Activated CD8-positive, alpha-beta memory T cell treated with anti-CD3 and anti-CD28 coated beads, Interleukin-2, amount 50 U/mL, for 1 hour (primary cell): ENCODE results near the gene ARPC1A.
"Not testable (repeated sequence)": the region's sequence is repeated elsewhere in the genome, so short reads cannot be mapped to it uniquely, and the experiment has no call there.

Source experiments
- DNase-seq: peaks from one replicate; pipeline ENCODE4 v3.0.0-alpha.2; 2020; ENCODE audit errors: extremely low read depth

ARPC1A gene

DNA sequence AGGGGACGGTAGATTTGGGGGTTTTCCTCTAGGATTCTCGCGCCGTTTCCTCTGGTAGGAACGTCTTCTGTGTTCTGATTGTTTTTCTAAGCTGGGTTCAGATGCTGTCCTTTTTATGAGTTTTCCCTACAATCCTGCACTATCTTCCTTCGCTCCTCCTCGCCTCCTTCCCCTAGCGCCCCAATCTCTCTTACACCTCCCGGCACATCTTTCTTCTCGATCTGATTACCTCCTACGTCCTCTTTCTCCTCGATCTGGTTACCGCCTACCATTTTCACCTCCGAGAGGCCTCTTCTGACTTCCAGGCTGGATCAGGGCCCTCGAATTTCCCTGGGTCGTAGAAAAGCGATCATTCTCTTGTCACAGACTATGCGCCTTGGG lies 83.5 kb downstream of the ARPC1A start:
- DNase-seq = no peak

GRCh38 chr7:99409806-99410205 lies 84.1 kb downstream of the ARPC1A start:
- no peak for DNase-seq

DNA sequence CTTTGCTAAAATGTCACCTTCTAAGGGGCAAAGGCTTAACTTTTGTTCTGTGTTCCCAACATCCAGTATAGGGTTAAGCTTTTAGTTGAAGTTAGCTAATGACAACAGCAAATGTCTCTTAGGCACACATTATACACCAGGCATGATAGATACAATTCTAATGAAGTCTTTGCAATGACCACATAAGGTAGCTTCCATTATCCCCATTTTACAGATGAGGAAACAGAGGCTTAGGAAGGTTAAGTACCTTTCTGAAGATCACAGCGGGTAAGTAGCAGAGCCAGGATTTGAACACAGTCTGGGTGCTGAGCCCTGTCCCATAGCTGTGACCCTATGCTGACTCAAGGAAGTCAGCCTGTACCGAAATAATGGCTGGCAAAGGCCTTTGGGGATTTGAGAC lies 84.9 kb downstream of the ARPC1A start:
- no peak for DNase-seq

GRCh38 chr7:99415513-99416127 lies 89.9 kb downstream of the ARPC1A start:
- DNase-seq = not testable (repeated sequence)
